Nephron (organoid): ENCODE results near the gene CD70.
"Not testable (repeated sequence)": the region's sequence is repeated elsewhere in the genome, so short reads cannot be mapped to it uniquely, and the experiment has no call there.

Experiments used
- H3K27ac Mint-ChIP-seq, 3 experiments: 2 replicates each; pipeline ENCODE4 v1.8.0; 2020; ENCODE audit warnings: mixed read lengths in 3 of 3, mild to moderate bottlenecking in 2 of 3, moderate library complexity in 1 of 3
- H3K27me3 Mint-ChIP-seq: 2 replicates; pipeline ENCODE4 v1.8.0; 2021; ENCODE audit warnings: low read depth, mild to moderate bottlenecking, moderate library complexity, mixed read lengths
- H3K36me3 Mint-ChIP-seq: 2 replicates; pipeline ENCODE4 v1.8.0; 2020; ENCODE audit warnings: low read depth, mixed read lengths
- H3K4me1 Mint-ChIP-seq: 2 replicates; pipeline ENCODE4 v1.8.0; 2020; ENCODE audit warnings: mixed read lengths
- H3K4me3 Mint-ChIP-seq, 3 experiments: 2 replicates each; pipeline ENCODE4 v1.8.0; 2020; ENCODE audit warnings: mild to moderate bottlenecking in 3 of 3, mixed read lengths in 3 of 3, moderate library complexity in 2 of 3
- H3K9me3 Mint-ChIP-seq: 2 replicates; pipeline ENCODE4 v1.8.0; 2020; ENCODE audit warnings: mixed read lengths
- CTCF ChIP-seq, 3 experiments: fragments of 200-600 bp; sonication (generic); IDR thresholded peaks; one replicate each; pipeline ENCODE4 v1.5.0; 2021; ENCODE audit warnings: antibody characterized with exemption in 3 of 3; ENCODE audit not compliant: unreplicated experiment in 3 of 3

Gene CD70

DNA sequence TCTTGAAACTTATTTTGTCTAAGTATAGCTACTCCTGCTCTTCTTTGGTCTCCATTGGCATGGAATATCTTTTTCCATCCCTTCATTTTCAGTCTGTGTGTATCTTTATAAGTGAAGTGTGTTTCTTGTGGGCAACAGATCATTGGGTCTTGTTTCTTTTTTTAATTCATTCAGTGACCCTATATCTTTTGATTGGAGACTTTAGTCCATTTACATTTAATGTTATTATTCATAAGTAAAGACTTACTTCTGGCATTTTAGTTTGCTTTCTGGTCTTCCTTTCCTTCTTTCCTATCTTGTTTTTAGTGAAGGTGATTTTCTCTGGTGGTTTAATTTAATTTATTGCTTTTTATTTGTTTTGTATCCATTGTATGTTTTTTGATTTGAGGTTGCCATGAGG, 19.8 kb downstream of the CD70 start:
- no peak overlapping the region for H3K27ac Mint-ChIP-seq
- H3K36me3 Mint-ChIP-seq, result no peaks in the 10 kb centered on the region
- peaks cover 18% of the 10 kb centered on the region for H3K9me3 Mint-ChIP-seq
- no peak for TF ChIP-seq CTCF (IDR thresholded peaks at IDR 0.05; ENCODE audit: unreplicated experiment in 3 of 3)
- peaks cover 4% of the 10 kb centered on the region for H3K27me3 Mint-ChIP-seq
- H3K4me3 Mint-ChIP-seq, result no peak overlapping the region
- H3K4me1 Mint-ChIP-seq, result no peaks in the 10 kb centered on the region

GRCh38 chr19:6570764-6571163, 20.2 kb downstream of the CD70 start:
- no peak for TF ChIP-seq CTCF (IDR thresholded peaks at IDR 0.05; ENCODE audit: unreplicated experiment in 3 of 3)
- no peak overlapping the region for H3K27ac Mint-ChIP-seq
- H3K36me3 Mint-ChIP-seq, result no peaks in the 10 kb centered on the region
- H3K9me3 Mint-ChIP-seq, result peaks cover 18% of the 10 kb centered on the region
- H3K27me3 Mint-ChIP-seq, result peaks cover 4% of the 10 kb centered on the region
- no peak overlapping the region for H3K4me3 Mint-ChIP-seq
- no peaks in the 10 kb centered on the region for H3K4me1 Mint-ChIP-seq

DNA sequence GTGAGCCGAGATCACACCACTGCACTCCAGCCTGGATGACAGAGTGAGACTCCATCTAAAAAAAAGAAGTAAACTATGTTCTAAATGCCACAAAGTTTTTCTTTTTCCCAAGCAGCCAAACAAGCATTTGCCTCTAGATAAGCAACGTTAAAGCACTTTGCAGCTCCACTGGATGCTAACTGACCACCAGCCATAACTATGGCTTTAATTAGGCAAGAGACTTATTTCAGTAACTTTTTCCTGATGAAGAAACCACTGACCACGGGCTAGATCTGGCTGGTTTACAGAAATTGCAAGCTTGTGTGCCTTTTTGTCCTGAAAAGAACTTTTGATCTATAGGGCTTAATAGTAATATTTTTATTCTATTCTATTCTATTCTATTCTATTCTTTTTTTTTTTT, 22.1 kb downstream of the CD70 start:
- Mint-ChIP-seq H3K4me3 (no peak overlapping the region), H3K27ac (no peak overlapping the region), H3K4me1 (no peaks in the 10 kb centered on the region), H3K36me3 (no peaks in the 10 kb centered on the region), H3K9me3 (peaks cover 28% of the 10 kb centered on the region), H3K27me3 (peaks cover 4% of the 10 kb centered on the region)
- TF ChIP-seq CTCF (IDR thresholded peaks at IDR 0.05; ENCODE audit: unreplicated experiment in 3 of 3), result no peak

- Mint-ChIP-seq H3K4me3 (no peak overlapping the region), H3K27ac (no peak overlapping the region), H3K27me3 (peaks cover 4% of the 10 kb centered on the region), H3K36me3 (no peaks in the 10 kb centered on the region), H3K4me1 (no peaks in the 10 kb centered on the region), H3K9me3 (peaks cover 29% of the 10 kb centered on the region)
- TF ChIP-seq CTCF (IDR thresholded peaks at IDR 0.05; ENCODE audit: unreplicated experiment in 3 of 3), result no peak
Measured at GRCh38 chr19:6568010-6568526, 22.9 kb downstream of the CD70 start.

GRCh38 chr19:6566727-6567126, 24.2 kb downstream of the CD70 start:
- not testable (repeated sequence) for H3K36me3 Mint-ChIP-seq, H3K27ac Mint-ChIP-seq, H3K4me3 Mint-ChIP-seq, H3K27me3 Mint-ChIP-seq, H3K4me1 Mint-ChIP-seq
- H3K9me3 Mint-ChIP-seq, result peaks cover 29% of the 10 kb centered on the region

- TF ChIP-seq CTCF (IDR thresholded peaks at IDR 0.05; ENCODE audit: unreplicated experiment in 3 of 3), result no peak
- H3K36me3 Mint-ChIP-seq, result no peaks in the 10 kb centered on the region
- peaks cover 19% of the 10 kb centered on the region for H3K9me3 Mint-ChIP-seq
- H3K4me1 Mint-ChIP-seq, result no peaks in the 10 kb centered on the region
- H3K27ac Mint-ChIP-seq, result no peak overlapping the region
- no peak overlapping the region for H3K4me3 Mint-ChIP-seq
- peaks cover 11% of the 10 kb centered on the region for H3K27me3 Mint-ChIP-seq
Measured at GRCh38 chr19:6564393-6564792, 26.6 kb downstream of the CD70 start.

DNA sequence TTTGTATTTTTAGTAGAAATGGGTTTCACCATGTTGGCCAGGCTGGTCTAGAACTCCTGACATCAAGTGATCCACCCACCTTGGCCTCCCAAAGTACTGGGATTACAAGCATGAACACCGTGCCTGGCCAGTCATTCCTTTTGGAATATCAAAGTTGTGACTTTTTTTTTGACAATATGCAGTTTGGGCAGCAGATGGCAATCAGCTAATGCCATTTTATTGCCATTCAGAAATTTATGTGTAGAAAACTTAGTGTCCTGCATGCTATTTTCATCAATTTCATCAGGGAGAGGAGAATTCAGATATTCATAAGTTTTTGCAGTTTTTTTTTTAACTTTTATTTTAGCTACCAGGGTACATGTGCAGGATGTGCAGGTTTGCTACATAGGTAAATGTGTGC, 28.5 kb downstream of the CD70 start:
- H3K36me3 Mint-ChIP-seq, H3K27me3 Mint-ChIP-seq, H3K4me1 Mint-ChIP-seq, H3K27ac Mint-ChIP-seq, H3K4me3 Mint-ChIP-seq: not testable (repeated sequence)
- H3K9me3 Mint-ChIP-seq, result peaks cover 16% of the 10 kb centered on the region
